GM23338 (cell line): ENCODE data around the gene PEX16. TPM values are rescaled to one million over a fixed set of nuclear protein-coding genes. Genes with fewer than 3 reads are reported as not detected.

Experiments used
- ATAC-seq: fragments of 200-7000 bp; cut with Tn5 transposase; 3 replicates; pipeline ENCODE4 v1.9.1; 2020
- DNase-seq: peaks from one replicate; pipeline ENCODE4 v3.0.0-alpha.2; 2015; ENCODE audit warnings: low spot score
- H2AFZ ChIP-seq: fragments of 200-600 bp; sonication (generic); 2 replicates; pipeline ENCODE4 v1.8.0; 2016; ENCODE audit warnings: antibody characterized with exemption, mild to moderate bottlenecking, moderate library complexity
- H3F3A ChIP-seq: fragments of 200-600 bp; sonication (generic); replicated peaks from 2 replicates; pipeline ENCODE4 v1.8.0; 2017; ENCODE audit warnings: antibody characterized with exemption, mixed run types, low read depth
- H3K27ac ChIP-seq: fragments of 200-600 bp; sonication (generic); 2 replicates; pipeline ENCODE4 v1.6.1; 2016; ENCODE audit warnings: low read depth
- H3K27me3 ChIP-seq: fragments of 200-600 bp; sonication (generic); 2 replicates; pipeline ENCODE4 v1.8.0; 2016; ENCODE audit warnings: mild to moderate bottlenecking, mixed run types, moderate library complexity; ENCODE audit not compliant: insufficient read depth
- H3K36me3 ChIP-seq: fragments of 200-600 bp; sonication (generic); 2 replicates; pipeline ENCODE4 v1.8.0; 2016; ENCODE audit warnings: mild to moderate bottlenecking; ENCODE audit not compliant: insufficient read depth
- H3K4me1 ChIP-seq: fragments of 200-600 bp; sonication (generic); 2 replicates; pipeline ENCODE4 v1.8.0; 2016; ENCODE audit warnings: mild to moderate bottlenecking, moderate library complexity; ENCODE audit not compliant: insufficient read depth
- H3K4me2 ChIP-seq: fragments of 200-600 bp; sonication (generic); 2 replicates; pipeline ENCODE4 v1.7.1; 2017; ENCODE audit warnings: mixed run types
- H3K4me3 ChIP-seq: fragments of 200-600 bp; sonication (generic); 2 replicates; pipeline ENCODE4 v1.6.1; 2016; ENCODE audit warnings: mixed run types
- H3K79me2 ChIP-seq: fragments of 200-600 bp; sonication (generic); replicated peaks from 2 replicates; pipeline ENCODE4 v1.8.0; 2017; ENCODE audit warnings: mild to moderate bottlenecking; ENCODE audit not compliant: insufficient read depth
- H3K9me2 ChIP-seq: fragments of 200-600 bp; sonication (generic); 2 replicates; pipeline ENCODE4 v1.8.0; 2017; ENCODE audit not compliant: insufficient read depth
- H4K20me1 ChIP-seq: fragments of 200-600 bp; sonication (generic); replicated peaks from 2 replicates; pipeline ENCODE4 v1.8.0; 2017; ENCODE audit warnings: mild to moderate bottlenecking; ENCODE audit not compliant: insufficient read depth
- H3K27ac Mint-ChIP-seq: 2 replicates; pipeline ENCODE4 v1.8.0; 2020; ENCODE audit warnings: inconsistent platforms, mild to moderate bottlenecking, moderate library complexity, mixed read lengths
- H3K27me3 Mint-ChIP-seq: 3 replicates; pipeline ENCODE4 v1.8.0; 2022; ENCODE audit warnings: low read depth, mild to moderate bottlenecking, moderate library complexity, mixed read lengths, inconsistent platforms; ENCODE audit not compliant: insufficient read depth, poor library complexity
- H3K36me3 Mint-ChIP-seq: 3 replicates; pipeline ENCODE4 v1.8.0; 2021; ENCODE audit warnings: low read depth, mild to moderate bottlenecking, inconsistent platforms, moderate library complexity, mixed read lengths
- H3K4me1 Mint-ChIP-seq: 3 replicates; pipeline ENCODE4 v1.8.0; 2020; ENCODE audit warnings: mild to moderate bottlenecking, inconsistent platforms, mixed read lengths
- H3K4me3 Mint-ChIP-seq: 3 replicates; pipeline ENCODE4 v1.8.0; 2021; ENCODE audit warnings: moderate library complexity, mild to moderate bottlenecking, inconsistent platforms, mixed read lengths
- H3K9me3 Mint-ChIP-seq: 3 replicates; pipeline ENCODE4 v1.8.0; 2020; ENCODE audit warnings: moderate library complexity, mild to moderate bottlenecking, inconsistent platforms, mixed read lengths
- CREB1 ChIP-seq: fragments of 250-450 bp; sonication (Bioruptor Pico); IDR thresholded peaks from 2 replicates; pipeline ENCODE4 v1.5.0; 2020; ENCODE audit warnings: low read depth, mild to moderate bottlenecking, moderate library complexity
- NANOG ChIP-seq: IDR thresholded peaks from 2 replicates; pipeline ENCODE4 v1.6.1; 2016; ENCODE audit warnings: antibody characterized with exemption, borderline replicate concordance
- ZNF114 ChIP-seq: fragments of 250-450 bp; sonication (Bioruptor Pico); IDR thresholded peaks from 2 replicates; pipeline ENCODE4 v1.5.0; 2020; ENCODE audit warnings: mild to moderate bottlenecking, moderate library complexity
- polyA plus RNA-seq: library from polyadenylated mRNA; unstranded; fragments of >200 nt; fragmentation: Nextera tagmentation; extraction: Ambion mirVana; gene quantifications from 2 replicates; pipeline ENCODE4 v1.2.1, GENCODE V29; 2016
- total RNA-seq: library from RNA; depleted of rRNA; stranded (reverse); fragments of >200 nt; shearing (Covaris generic); gene quantifications from 2 replicates; pipeline ENCODE4 v1.2.3, GENCODE V29; 2014
- TF ChIP-seq, protein P1 (sequence below): IDR thresholded peaks from one replicate; pipeline ENCODE4 v1.6.1; 2018; ENCODE audit warnings: antibody characterized with exemption; ENCODE audit not compliant: unreplicated experiment
- TF ChIP-seq, protein P2 (sequence below): fragments of 250-450 bp; sonication (Bioruptor Pico); IDR thresholded peaks from 2 replicates; pipeline ENCODE4 v1.5.0; 2020; ENCODE audit warnings: mild to moderate bottlenecking, moderate library complexity

Gene PEX16
- total and polyA plus RNA-seq, 2 experiments from 2014 or later, result 23.3 to 34.1 TPM

DNA sequence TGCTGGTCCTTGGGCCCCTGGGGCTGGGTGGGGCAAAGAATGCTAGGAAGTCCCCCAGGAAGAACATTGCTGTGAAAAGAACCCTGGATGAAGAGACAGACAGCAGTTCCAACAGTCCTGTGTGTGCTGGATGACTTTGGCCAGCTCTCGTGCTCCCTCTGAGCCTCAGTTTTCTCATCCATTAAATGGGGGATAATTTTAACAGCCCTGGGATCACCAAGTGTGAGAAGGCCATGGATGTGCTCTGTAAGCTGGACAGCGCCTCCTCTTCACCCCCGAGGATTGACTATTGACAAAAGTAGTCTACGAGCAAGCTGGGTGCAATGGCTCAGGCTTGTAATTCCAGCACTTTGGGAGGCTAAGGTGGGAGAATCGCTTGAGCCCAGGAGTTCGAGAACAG lies 7.2 kb upstream of the PEX16 start:
- Histone ChIP-seq H3K79me2 (peaks cover 19% of the 10 kb centered on the region), H3K4me2 (no peak overlapping the region), H3K4me3 (no peak overlapping the region), H2AFZ (no peak overlapping the region), H3K27ac (no peak overlapping the region), H3K36me3 (no peaks in the 10 kb centered on the region), H3K27me3 (peaks cover 9% of the 10 kb centered on the region; the same call in 1 of the 2 replicates), H3K4me1 (peaks cover 26% of the 10 kb centered on the region), H3F3A (peaks cover 14% of the 10 kb centered on the region), H4K20me1 (peaks cover 6% of the 10 kb centered on the region; the same call in 1 of the 2 replicates), H3K9me2 (no peaks in the 10 kb centered on the region)
- no peaks in the 10 kb centered on the region; the same call in 2 of the 3 replicates for H3K9me3 Mint-ChIP-seq
- TF ChIP-seq, protein P1, sequence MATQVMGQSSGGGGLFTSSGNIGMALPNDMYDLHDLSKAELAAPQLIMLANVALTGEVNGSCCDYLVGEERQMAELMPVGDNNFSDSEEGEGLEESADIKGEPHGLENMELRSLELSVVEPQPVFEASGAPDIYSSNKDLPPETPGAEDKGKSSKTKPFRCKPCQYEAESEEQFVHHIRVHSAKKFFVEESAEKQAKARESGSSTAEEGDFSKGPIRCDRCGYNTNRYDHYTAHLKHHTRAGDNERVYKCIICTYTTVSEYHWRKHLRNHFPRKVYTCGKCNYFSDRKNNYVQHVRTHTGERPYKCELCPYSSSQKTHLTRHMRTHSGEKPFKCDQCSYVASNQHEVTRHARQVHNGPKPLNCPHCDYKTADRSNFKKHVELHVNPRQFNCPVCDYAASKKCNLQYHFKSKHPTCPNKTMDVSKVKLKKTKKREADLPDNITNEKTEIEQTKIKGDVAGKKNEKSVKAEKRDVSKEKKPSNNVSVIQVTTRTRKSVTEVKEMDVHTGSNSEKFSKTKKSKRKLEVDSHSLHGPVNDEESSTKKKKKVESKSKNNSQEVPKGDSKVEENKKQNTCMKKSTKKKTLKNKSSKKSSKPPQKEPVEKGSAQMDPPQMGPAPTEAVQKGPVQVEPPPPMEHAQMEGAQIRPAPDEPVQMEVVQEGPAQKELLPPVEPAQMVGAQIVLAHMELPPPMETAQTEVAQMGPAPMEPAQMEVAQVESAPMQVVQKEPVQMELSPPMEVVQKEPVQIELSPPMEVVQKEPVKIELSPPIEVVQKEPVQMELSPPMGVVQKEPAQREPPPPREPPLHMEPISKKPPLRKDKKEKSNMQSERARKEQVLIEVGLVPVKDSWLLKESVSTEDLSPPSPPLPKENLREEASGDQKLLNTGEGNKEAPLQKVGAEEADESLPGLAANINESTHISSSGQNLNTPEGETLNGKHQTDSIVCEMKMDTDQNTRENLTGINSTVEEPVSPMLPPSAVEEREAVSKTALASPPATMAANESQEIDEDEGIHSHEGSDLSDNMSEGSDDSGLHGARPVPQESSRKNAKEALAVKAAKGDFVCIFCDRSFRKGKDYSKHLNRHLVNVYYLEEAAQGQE, result peak; percentile 46
- TF ChIP-seq NANOG, result no peak
- peaks cover 22% of the 10 kb centered on the region for H3K27me3 Mint-ChIP-seq
- 0 out of 3 replicates have a peak overlapping the region, but pooled peaks have one; percentile 65 for H3K4me3 Mint-ChIP-seq
- H3K36me3 Mint-ChIP-seq, result peaks cover 42% of the 10 kb centered on the region
- ATAC-seq (no peak), DNase-seq (no peak)
- H3K27ac Mint-ChIP-seq, result no peak overlapping the region
- peaks cover 26% of the 10 kb centered on the region for H3K4me1 Mint-ChIP-seq

DNA sequence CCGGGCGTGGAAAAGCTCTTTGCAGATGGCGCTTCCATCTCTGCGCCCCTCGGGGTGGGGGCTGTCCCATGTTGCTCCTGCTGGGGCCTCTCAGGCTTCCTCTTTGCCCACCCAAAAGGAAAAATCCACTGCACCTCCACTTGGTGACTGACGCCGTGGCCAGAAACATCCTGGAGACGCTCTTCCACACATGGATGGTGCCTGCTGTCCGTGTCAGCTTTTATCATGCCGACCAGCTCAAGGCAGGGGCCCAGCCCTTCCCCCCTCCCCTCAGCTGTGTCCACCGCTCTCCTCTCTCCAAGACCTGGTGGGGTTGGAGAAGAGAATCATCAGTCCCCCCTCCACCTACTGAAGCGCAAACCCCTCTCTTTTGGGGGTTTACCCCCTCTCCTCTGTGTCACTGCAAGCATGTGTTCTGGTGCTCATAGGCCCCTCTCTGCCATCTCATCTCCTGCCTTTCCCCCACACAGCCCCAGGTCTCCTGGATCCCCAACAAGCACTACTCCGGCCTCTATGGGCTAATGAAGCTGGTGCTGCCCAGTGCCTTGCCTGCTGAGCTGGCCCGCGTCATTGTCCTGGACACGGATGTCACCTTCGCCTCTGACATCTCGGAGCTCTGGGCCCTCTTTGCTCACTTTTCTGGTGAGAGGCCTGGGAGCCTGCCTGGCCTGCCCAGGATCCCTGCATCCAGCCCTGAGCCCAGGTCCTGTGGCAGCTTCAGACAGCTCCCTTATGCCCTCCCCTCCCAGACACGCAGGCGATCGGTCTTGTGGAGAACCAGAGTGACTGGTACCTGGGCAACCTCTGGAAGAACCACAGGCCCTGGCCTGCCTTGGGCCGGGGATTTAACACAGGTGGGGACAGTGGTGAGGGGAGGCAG lies 6.6 kb upstream of the PEX16 start:
- Histone ChIP-seq H3K9me2 (no peaks in the 10 kb centered on the region), H4K20me1 (peaks cover 6% of the 10 kb centered on the region; the same call in 1 of the 2 replicates), H3K79me2 (peaks cover 19% of the 10 kb centered on the region), H3F3A (peaks cover 14% of the 10 kb centered on the region), H3K4me1 (peaks cover 30% of the 10 kb centered on the region), H3K4me3 (peak overlapping the region; percentile 36; the same call in 1 of the 2 replicates), H3K36me3 (no peaks in the 10 kb centered on the region), H3K27me3 (peaks cover 9% of the 10 kb centered on the region; the same call in 1 of the 2 replicates), H2AFZ (no peak overlapping the region), H3K27ac (no peak overlapping the region), H3K4me2 (peak overlapping the region; percentile 57; the same call in 1 of the 2 replicates)
- Mint-ChIP-seq H3K4me1 (peaks cover 27% of the 10 kb centered on the region), H3K27me3 (peaks cover 29% of the 10 kb centered on the region), H3K27ac (no peak overlapping the region), H3K4me3 (peak overlapping the region; percentile 65), H3K9me3 (no peaks in the 10 kb centered on the region; the same call in 2 of the 3 replicates), H3K36me3 (peaks cover 42% of the 10 kb centered on the region)
- ATAC-seq, result no peak
- DNase-seq, result no peak
- no peak for TF ChIP-seq CREB1 (CRISPR knock-in tag)
- TF ChIP-seq, protein P1, result no peak
- TF ChIP-seq, protein P2, sequence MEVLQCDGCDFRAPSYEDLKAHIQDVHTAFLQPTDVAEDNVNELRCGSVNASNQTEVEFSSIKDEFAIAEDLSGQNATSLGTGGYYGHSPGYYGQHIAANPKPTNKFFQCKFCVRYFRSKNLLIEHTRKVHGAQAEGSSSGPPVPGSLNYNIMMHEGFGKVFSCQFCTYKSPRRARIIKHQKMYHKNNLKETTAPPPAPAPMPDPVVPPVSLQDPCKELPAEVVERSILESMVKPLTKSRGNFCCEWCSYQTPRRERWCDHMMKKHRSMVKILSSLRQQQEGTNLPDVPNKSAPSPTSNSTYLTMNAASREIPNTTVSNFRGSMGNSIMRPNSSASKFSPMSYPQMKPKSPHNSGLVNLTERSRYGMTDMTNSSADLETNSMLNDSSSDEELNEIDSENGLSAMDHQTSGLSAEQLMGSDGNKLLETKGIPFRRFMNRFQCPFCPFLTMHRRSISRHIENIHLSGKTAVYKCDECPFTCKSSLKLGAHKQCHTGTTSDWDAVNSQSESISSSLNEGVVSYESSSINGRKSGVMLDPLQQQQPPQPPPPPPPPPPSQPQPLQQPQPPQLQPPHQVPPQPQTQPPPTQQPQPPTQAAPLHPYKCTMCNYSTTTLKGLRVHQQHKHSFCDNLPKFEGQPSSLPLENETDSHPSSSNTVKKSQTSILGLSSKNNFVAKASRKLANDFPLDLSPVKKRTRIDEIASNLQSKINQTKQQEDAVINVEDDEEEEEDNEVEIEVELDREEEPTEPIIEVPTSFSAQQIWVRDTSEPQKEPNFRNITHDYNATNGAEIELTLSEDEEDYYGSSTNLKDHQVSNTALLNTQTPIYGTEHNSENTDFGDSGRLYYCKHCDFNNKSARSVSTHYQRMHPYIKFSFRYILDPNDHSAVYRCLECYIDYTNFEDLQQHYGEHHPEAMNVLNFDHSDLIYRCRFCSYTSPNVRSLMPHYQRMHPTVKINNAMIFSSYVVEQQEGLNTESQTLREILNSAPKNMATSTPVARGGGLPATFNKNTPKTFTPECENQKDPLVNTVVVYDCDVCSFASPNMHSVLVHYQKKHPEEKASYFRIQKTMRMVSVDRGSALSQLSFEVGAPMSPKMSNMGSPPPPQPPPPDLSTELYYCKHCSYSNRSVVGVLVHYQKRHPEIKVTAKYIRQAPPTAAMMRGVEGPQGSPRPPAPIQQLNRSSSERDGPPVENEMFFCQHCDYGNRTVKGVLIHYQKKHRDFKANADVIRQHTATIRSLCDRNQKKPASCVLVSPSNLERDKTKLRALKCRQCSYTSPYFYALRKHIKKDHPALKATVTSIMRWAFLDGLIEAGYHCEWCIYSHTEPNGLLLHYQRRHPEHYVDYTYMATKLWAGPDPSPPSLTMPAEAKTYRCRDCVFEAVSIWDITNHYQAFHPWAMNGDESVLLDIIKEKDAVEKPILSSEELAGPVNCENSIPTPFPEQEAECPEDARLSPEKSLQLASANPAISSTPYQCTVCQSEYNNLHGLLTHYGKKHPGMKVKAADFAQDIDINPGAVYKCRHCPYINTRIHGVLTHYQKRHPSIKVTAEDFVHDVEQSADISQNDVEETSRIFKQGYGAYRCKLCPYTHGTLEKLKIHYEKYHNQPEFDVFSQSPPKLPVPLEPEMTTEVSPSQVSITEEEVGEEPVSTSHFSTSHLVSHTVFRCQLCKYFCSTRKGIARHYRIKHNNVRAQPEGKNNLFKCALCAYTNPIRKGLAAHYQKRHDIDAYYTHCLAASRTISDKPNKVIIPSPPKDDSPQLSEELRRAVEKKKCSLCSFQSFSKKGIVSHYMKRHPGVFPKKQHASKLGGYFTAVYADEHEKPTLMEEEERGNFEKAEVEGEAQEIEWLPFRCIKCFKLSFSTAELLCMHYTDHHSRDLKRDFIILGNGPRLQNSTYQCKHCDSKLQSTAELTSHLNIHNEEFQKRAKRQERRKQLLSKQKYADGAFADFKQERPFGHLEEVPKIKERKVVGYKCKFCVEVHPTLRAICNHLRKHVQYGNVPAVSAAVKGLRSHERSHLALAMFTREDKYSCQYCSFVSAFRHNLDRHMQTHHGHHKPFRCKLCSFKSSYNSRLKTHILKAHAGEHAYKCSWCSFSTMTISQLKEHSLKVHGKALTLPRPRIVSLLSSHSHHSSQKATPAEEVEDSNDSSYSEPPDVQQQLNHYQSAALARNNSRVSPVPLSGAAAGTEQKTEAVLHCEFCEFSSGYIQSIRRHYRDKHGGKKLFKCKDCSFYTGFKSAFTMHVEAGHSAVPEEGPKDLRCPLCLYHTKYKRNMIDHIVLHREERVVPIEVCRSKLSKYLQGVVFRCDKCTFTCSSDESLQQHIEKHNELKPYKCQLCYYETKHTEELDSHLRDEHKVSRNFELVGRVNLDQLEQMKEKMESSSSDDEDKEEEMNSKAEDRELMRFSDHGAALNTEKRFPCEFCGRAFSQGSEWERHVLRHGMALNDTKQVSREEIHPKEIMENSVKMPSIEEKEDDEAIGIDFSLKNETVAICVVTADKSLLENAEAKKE (CRISPR knock-in tag), result no peak
- TF ChIP-seq NANOG, result no peak
- TF ChIP-seq ZNF114 (CRISPR knock-in tag), result no peak
